H1 (cell line): ENCODE measurements around the gene LHPP.

ENCODE experiments used
- JUN ChIP-seq: IDR thresholded peaks from 2 replicates; pipeline ENCODE4 v1.6.1; 2011; ENCODE audit warnings: low read depth, mild to moderate bottlenecking, improper control_type of control experiment, low read length
- TCF12 ChIP-seq: IDR thresholded peaks from 2 replicates; pipeline ENCODE4 v1.6.1; 2011; ENCODE audit warnings: low read depth, mild to moderate bottlenecking, low read length
- TF ChIP-seq, protein P1 (sequence below): IDR thresholded peaks from 2 replicates; pipeline ENCODE4 v1.6.1; 2012; ENCODE audit warnings: inconsistent platforms

DNA sequence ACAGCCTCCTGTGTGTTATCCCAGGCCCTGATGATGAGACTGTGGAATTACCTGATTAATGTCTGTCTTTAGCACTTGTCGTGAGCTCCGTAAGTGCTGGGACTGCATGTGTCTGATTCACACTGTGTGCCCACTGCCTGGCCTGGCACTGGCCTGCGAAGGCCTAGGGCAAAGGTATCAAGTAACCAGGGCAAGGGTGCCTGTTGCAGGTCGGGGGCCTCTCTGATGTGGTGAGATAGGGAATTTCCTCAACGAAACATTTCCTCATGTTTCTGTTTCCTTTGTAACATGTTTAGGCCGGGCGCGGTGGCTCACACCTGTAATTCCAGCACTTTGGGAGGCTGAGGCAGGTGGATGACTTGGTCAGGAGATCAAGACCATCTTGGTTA is 50.4 kb downstream of the LHPP start:
- TF ChIP-seq, protein P1, sequence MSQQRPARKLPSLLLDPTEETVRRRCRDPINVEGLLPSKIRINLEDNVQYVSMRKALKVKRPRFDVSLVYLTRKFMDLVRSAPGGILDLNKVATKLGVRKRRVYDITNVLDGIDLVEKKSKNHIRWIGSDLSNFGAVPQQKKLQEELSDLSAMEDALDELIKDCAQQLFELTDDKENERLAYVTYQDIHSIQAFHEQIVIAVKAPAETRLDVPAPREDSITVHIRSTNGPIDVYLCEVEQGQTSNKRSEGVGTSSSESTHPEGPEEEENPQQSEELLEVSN: no peak
- TF ChIP-seq TCF12 (no peak), JUN (no peak)
